GM12873 (cell line): Measurements from ENCODE around the gene S100A5.

Experiments used
- TF ChIP-seq, protein P1 (sequence below): IDR thresholded peaks from 2 replicates; pipeline ENCODE4 v1.5.1; 2012; ENCODE audit warnings: low read depth, mild to moderate bottlenecking, moderate library complexity, low read length, control low read depth; ENCODE audit not compliant: insufficient read depth; ENCODE audit errors: missing control alignments

Gene S100A5

DNA sequence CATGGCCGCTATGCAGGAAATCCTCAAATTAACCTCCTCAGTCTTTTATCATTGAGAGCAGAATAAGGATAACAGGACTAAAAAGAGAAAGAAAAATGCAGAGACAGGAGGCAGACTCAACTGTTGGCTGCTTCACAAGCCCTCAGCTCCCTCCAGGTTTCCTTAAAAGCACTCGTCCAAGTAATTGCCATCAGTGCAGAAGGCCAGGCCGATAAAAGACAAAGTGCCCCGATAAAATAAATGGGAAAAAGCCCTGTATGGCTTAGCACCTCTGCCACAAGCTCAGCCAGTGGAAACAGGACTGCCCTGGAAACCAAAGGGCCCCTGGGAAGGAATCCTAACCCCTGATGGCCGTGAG lies 13.1 kb downstream of the S100A5 start:
- TF ChIP-seq, protein P1, sequence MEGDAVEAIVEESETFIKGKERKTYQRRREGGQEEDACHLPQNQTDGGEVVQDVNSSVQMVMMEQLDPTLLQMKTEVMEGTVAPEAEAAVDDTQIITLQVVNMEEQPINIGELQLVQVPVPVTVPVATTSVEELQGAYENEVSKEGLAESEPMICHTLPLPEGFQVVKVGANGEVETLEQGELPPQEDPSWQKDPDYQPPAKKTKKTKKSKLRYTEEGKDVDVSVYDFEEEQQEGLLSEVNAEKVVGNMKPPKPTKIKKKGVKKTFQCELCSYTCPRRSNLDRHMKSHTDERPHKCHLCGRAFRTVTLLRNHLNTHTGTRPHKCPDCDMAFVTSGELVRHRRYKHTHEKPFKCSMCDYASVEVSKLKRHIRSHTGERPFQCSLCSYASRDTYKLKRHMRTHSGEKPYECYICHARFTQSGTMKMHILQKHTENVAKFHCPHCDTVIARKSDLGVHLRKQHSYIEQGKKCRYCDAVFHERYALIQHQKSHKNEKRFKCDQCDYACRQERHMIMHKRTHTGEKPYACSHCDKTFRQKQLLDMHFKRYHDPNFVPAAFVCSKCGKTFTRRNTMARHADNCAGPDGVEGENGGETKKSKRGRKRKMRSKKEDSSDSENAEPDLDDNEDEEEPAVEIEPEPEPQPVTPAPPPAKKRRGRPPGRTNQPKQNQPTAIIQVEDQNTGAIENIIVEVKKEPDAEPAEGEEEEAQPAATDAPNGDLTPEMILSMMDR: no peak

DNA sequence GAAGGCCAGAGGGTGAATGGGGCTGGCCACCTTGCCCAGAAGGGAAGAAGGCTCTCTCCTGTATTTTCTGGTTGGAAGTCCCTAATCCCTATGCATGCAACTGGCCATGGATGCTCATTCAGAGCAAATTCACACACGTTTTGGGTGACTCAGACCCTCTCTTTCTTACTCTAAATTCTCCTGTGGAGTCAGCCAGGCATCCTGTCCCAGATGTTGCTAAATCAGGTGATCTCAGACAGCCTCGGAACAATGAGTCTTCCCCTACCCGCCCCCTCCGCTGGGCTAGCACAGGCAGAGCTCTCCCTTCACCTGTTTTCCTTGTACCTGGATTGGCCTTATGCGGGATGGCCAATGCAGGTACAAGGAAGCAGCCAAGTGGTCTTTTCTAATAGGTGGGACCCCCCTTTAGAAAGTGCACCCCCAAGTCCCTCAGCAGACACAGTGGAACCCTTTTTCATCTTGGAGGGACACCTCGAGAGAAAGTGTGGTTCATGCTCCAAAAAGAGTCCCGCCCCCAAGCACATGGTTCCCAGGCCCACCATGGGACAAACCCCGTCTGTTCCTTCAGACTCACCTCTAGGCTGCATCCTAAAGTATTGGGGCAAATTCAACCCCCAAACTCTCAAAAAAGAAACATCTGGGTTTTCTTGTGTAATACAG lies 13.6 kb downstream of the S100A5 start:
- TF ChIP-seq, protein P1: no peak

DNA sequence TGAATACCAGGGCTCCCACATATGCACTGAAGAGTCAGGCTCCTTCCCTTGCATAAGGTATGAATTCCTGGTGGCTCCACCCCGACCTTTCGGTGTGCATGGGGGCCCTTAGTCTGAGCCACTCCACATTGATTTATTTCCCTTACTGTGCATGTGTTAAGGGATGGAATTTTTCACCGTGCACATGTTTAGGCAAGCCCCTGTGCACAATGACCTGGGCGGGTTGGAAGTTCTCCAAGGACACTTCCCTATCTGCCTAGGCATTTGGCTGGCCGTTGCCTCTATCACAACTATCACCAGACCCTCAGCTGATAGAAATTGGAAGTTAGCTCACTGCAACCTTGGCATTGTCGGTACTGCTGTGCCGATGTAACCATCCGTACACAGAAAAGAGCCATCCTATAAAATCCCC lies 14.6 kb downstream of the S100A5 start:
- TF ChIP-seq, protein P1: no peak

DNA sequence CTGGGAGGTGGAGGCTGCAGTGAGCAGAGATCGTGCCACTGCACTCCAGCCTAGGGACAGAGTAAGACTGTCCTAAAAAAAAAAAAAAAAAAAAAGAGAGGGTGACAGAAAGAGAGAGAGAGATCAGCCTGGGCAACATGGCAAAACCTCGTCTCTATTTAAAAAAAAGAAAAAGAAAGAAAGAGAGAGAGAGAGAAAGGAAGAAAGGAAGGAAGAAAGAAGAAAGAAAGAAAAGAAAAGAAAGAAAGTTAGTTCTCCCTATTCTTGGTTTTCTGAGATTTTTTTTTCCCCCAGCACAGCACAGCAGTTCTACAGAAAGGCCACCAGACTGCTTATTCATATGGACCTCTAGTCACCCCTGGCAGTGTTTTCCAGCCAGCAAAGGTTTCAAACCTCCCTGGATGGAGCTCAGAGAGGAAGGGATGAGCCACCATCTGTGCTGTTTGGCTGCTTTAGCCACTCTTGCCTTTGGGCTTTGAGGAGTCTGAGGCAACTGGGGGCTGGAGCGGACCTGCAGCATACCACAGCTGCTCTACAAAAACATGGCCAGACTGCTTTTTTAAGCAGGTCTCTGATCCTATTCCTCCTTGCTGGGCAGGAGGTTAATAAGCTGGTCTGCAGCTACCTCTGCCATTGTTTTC lies 15.5 kb downstream of the S100A5 start:
- TF ChIP-seq, protein P1: no peak

DNA sequence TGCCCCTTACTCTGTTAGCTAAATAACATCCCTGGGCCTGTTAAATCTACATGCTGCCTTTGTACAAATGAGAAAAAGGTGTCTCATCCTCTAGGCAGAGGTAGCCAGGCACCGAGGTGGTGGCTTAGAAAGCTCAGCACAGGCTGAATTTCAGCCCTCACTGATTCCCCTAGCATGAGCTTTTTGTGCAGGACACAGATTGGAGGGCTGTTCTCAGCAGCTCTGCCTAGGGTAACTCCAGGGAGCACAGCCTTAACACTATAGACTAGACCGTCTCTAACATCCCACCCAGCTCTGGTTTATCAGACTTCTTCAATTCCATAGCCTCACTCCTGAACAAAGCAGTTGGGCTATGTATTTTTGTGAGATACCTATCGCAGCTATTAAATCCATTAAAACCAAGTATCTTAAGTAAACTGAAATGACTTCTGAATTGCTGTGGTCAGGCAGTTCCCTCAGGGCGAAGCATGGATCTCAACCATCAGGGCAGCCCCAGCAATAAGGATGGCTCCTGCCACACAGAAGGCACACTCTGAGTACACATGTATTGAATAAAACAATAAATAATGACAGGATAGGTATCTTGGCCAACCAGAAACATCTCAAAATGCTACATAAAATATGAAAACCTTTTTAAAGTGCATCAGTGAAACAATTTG lies 19.8 kb downstream of the S100A5 start:
- TF ChIP-seq, protein P1: no peak

DNA sequence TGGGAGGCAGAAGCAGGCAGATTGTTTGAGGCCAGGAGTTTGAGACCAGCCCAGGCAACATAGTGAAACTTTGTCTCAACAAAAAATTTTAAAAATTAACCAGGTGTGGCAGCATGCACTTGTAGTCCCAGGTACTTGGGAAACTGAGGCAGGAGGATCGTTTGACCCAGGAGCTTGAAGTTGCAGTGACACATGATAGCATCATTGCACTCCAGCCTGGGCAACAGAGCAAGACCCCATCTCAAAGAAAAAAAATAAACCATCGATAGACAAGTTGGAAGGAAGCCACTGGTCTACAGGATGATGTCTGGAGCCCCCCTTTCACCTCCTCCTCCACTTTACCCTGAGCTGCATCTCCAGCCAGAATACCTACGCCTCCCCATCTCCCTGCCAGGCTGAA lies 21.5 kb downstream of the S100A5 start:
- TF ChIP-seq, protein P1: no peak
